Chondrocyte (in vitro differentiated cells): ENCODE data around the gene DGKK. TPM values are rescaled to one million over a fixed set of nuclear protein-coding genes. Genes with fewer than 3 reads are reported as not detected.
A peak's percentile ranks its signal among the peaks of the same experiment; 100 is the strongest.
"Not testable (repeated sequence)": the region's sequence is repeated elsewhere in the genome, so short reads cannot be mapped to it uniquely, and the experiment has no call there.

ENCODE experiments used
- DNase-seq: peaks from one replicate; pipeline ENCODE4 v3.0.0; 2021; ENCODE audit warnings: mixed read lengths, low spot score
- H3K27ac Mint-ChIP-seq: one replicate; pipeline ENCODE4 v1.8.0; 2021; ENCODE audit warnings: mild to moderate bottlenecking, moderate library complexity, mixed read lengths; ENCODE audit not compliant: unreplicated experiment
- H3K27me3 Mint-ChIP-seq: 2 replicates; pipeline ENCODE4 v1.8.0; 2021; ENCODE audit warnings: low read depth, mixed read lengths
- H3K36me3 Mint-ChIP-seq: 2 replicates; pipeline ENCODE4 v1.8.0; 2021; ENCODE audit warnings: low read depth, mixed read lengths
- H3K4me1 Mint-ChIP-seq: 2 replicates; pipeline ENCODE4 v1.8.0; 2021; ENCODE audit warnings: low read depth, mild to moderate bottlenecking, mixed read lengths
- H3K4me3 Mint-ChIP-seq: one replicate; pipeline ENCODE4 v1.8.0; 2021; ENCODE audit warnings: mild to moderate bottlenecking, moderate library complexity, mixed read lengths; ENCODE audit not compliant: unreplicated experiment
- H3K9me3 Mint-ChIP-seq: 2 replicates; pipeline ENCODE4 v1.8.0; 2021; ENCODE audit warnings: low read depth, mixed read lengths
- CTCF ChIP-seq: fragments of 200-600 bp; sonication (generic); IDR thresholded peaks from 2 replicates; pipeline ENCODE4 v1.5.0; 2021; ENCODE audit warnings: antibody characterized with exemption, mild to moderate bottlenecking, moderate library complexity
- total RNA-seq: library from RNA; stranded (reverse); gene quantifications from 3 replicates; pipeline ENCODE4 v1.2.1, GENCODE V29; 2021

The DGKK gene
- total RNA-seq, 1 donor from 2014 or later: not detected

GRCh38 chrX:50372966-50373365 is 97.7 kb downstream of the DGKK start:
- Mint-ChIP-seq H3K36me3 (no peaks in the 10 kb centered on the region), H3K4me3 (no peak overlapping the region), H3K9me3 (peaks cover 11% of the 10 kb centered on the region), H3K27ac (no peak overlapping the region), H3K27me3 (no peaks in the 10 kb centered on the region), H3K4me1 (no peaks in the 10 kb centered on the region)
- DNase-seq: no peak
- TF ChIP-seq CTCF: no peak

GRCh38 chrX:50343917-50344316 is 126.7 kb downstream of the DGKK start:
- H3K36me3 Mint-ChIP-seq: no peaks in the 10 kb centered on the region
- TF ChIP-seq CTCF: no peak
- peaks cover 3% of the 10 kb centered on the region for H3K9me3 Mint-ChIP-seq
- no peak overlapping the region for H3K4me3 Mint-ChIP-seq
- H3K27me3 Mint-ChIP-seq: no peaks in the 10 kb centered on the region
- DNase-seq: no peak
- H3K4me1 Mint-ChIP-seq: no peaks in the 10 kb centered on the region
- H3K27ac Mint-ChIP-seq: no peak overlapping the region

- H3K27ac Mint-ChIP-seq: no peak overlapping the region
- peaks cover 16% of the 10 kb centered on the region for H3K9me3 Mint-ChIP-seq
- TF ChIP-seq CTCF: no peak
- no peaks in the 10 kb centered on the region for H3K4me1 Mint-ChIP-seq
- no peaks in the 10 kb centered on the region for H3K27me3 Mint-ChIP-seq
- H3K36me3 Mint-ChIP-seq: no peaks in the 10 kb centered on the region
- H3K4me3 Mint-ChIP-seq: no peak overlapping the region
- DNase-seq: no peak
Measured at GRCh38 chrX:50333308-50333707, 137.3 kb downstream of the DGKK start.

- peak; percentile 7 for TF ChIP-seq CTCF
- not testable (repeated sequence) for DNase-seq, H3K4me1 Mint-ChIP-seq, H3K36me3 Mint-ChIP-seq, H3K4me3 Mint-ChIP-seq, H3K27ac Mint-ChIP-seq, H3K27me3 Mint-ChIP-seq
- H3K9me3 Mint-ChIP-seq: peaks cover 22% of the 10 kb centered on the region
Measured at GRCh38 chrX:50332668-50333067, 138.0 kb downstream of the DGKK start.

- TF ChIP-seq CTCF: no peak
- Mint-ChIP-seq H3K4me1 (no peaks in the 10 kb centered on the region), H3K36me3 (no peaks in the 10 kb centered on the region), H3K27ac (no peak overlapping the region), H3K9me3 (peaks cover 25% of the 10 kb centered on the region), H3K4me3 (no peak overlapping the region), H3K27me3 (no peaks in the 10 kb centered on the region)
- DNase-seq: no peak
Measured at GRCh38 chrX:50327235-50327634, 143.4 kb downstream of the DGKK start.
